ENCODE data around the gene LIPE.

- no peak for TF ChIP-seq CTCF (conservative IDR thresholded peaks at IDR 0.05; ENCODE audit: low read depth, low read length)
- no peak for TF ChIP-seq EZH2 (IDR thresholded peaks at IDR 0.05; ENCODE audit: low read length, unreplicated experiment)
These were observed 23.6 kb downstream of the LIPE start for GRCh38 chr19:42403586-42403985.

Data from PC-3 (cell line).